Spinal cord (tissue), 10 donors: Measurements from ENCODE around the gene ANO1. TPM values are rescaled to one million over a fixed set of nuclear protein-coding genes. Genes with fewer than 3 reads are reported as not detected.

Experiments used
- DNase-seq, 6 donors: peaks; one replicate each; pipeline versions ENCODE4 v3.0.0 to v3.0.0-alpha.2; 2013 to 2015; ENCODE audit warnings: low spot score in 6 of 6, low read depth in 4 of 6
- H3K27ac ChIP-seq: one replicate; pipeline ENCODE4 v1.5.1; 2013; ENCODE audit warnings: low read depth, low read length, control low read depth
- H3K27me3 ChIP-seq: one replicate; pipeline ENCODE4 v1.6.1; 2013; ENCODE audit warnings: low read length; ENCODE audit not compliant: control insufficient read depth, insufficient read depth
- H3K36me3 ChIP-seq: one replicate; pipeline ENCODE4 v1.6.1; 2013; ENCODE audit warnings: low read length; ENCODE audit not compliant: control insufficient read depth, insufficient read depth
- H3K4me1 ChIP-seq: one replicate; pipeline ENCODE4 v1.6.1; 2013; ENCODE audit warnings: low read length; ENCODE audit not compliant: control insufficient read depth, insufficient read depth
- H3K4me3 ChIP-seq: one replicate; pipeline ENCODE4 v1.5.1; 2013; ENCODE audit warnings: low read depth, low read length, control low read depth
- H3K9me3 ChIP-seq: one replicate; pipeline ENCODE4 v1.6.1; 2013; ENCODE audit warnings: low read length; ENCODE audit not compliant: control insufficient read depth, insufficient read depth
- WGBS: methylation state at CpG from one replicate; pipeline ENCODE4 v1.1.5; 2013; ENCODE audit warnings: missing lambda C conversion rate; ENCODE audit not compliant: insufficient coverage; 5-methylcytosine and 5-hydroxymethylcytosine counted together
- polyA plus RNA-seq, 2 donors: library from polyadenylated mRNA; unstranded; fragments of 120-200 nt; gene quantifications; one replicate each; pipeline ENCODE4 v1.2.1, GENCODE V29; 2013; ENCODE audit not compliant: insufficient read length in 2 of 2
- total RNA-seq, 2 donors: library from RNA; depleted of rRNA in 1 of 2; stranded (reverse); fragments of 120-200 nt in 1 of 2; fragments of >200 nt in 1 of 2; gene quantifications; one replicate each; pipeline versions ENCODE4 v1.2.3 to v1.2.4, GENCODE V29; 2013 to 2014
- donor health status: healthy.

The ANO1 gene
- total and polyA plus RNA-seq, 4 donors: 2.6 to 3.6 (median 2.8) TPM

GRCh38 chr11:70064008-70064725 is 13.9 kb upstream of the ANO1 start:
- Histone ChIP-seq H3K9me3 (no peaks in the 10 kb centered on the region), H3K36me3 (no peaks in the 10 kb centered on the region), H3K4me3 (no peak overlapping the region), H3K27me3 (peaks cover 21% of the 10 kb centered on the region), H3K4me1 (peaks cover 14% of the 10 kb centered on the region), H3K27ac (no peak overlapping the region)
- no peak for DNase-seq
- WGBS: 64% methylated on average over 5 of the region's 10 CpGs

- Histone ChIP-seq H3K36me3 (no peaks in the 10 kb centered on the region), H3K27ac (no peak overlapping the region), H3K9me3 (no peaks in the 10 kb centered on the region), H3K4me1 (peaks cover 14% of the 10 kb centered on the region), H3K27me3 (peaks cover 21% of the 10 kb centered on the region), H3K4me3 (no peak overlapping the region)
- no peak for DNase-seq
- WGBS: 79% methylated on average over 5 of the region's 8 CpGs
Observed at GRCh38 chr11:70064726-70065317, 13.3 kb upstream of the ANO1 start.

GRCh38 chr11:70065318-70066135 is 12.6 kb upstream of the ANO1 start:
- WGBS: 78% methylated on average over 23 of the region's 25 CpGs
- H3K36me3 ChIP-seq: no peaks in the 10 kb centered on the region
- no peak for DNase-seq
- H3K27ac ChIP-seq: no peak overlapping the region
- peaks cover 14% of the 10 kb centered on the region for H3K4me1 ChIP-seq
- peaks cover 24% of the 10 kb centered on the region for H3K27me3 ChIP-seq
- H3K4me3 ChIP-seq: no peak overlapping the region
- H3K9me3 ChIP-seq: no peaks in the 10 kb centered on the region

- Histone ChIP-seq H3K27me3 (peaks cover 26% of the 10 kb centered on the region), H3K27ac (no peak overlapping the region), H3K36me3 (no peaks in the 10 kb centered on the region), H3K4me3 (no peak overlapping the region), H3K9me3 (no peaks in the 10 kb centered on the region), H3K4me1 (peaks cover 14% of the 10 kb centered on the region)
- 100% methylated on average over 1 of the region's 2 CpGs for WGBS
- no peak for DNase-seq
Observed at GRCh38 chr11:70066136-70066520, 12.0 kb upstream of the ANO1 start.

- Histone ChIP-seq H3K36me3 (no peaks in the 10 kb centered on the region), H3K4me3 (no peak overlapping the region), H3K27ac (no peak overlapping the region), H3K27me3 (peaks cover 25% of the 10 kb centered on the region), H3K9me3 (no peaks in the 10 kb centered on the region), H3K4me1 (peaks cover 14% of the 10 kb centered on the region)
- no peak for DNase-seq
- 90% methylated on average over 10 of the region's 13 CpGs for WGBS
Observed at GRCh38 chr11:70066628-70067027, 11.5 kb upstream of the ANO1 start.

GRCh38 chr11:70067036-70067435 is 11.1 kb upstream of the ANO1 start:
- Histone ChIP-seq H3K4me3 (no peak overlapping the region), H3K27me3 (peaks cover 24% of the 10 kb centered on the region), H3K9me3 (no peaks in the 10 kb centered on the region), H3K4me1 (peaks cover 16% of the 10 kb centered on the region), H3K27ac (no peak overlapping the region), H3K36me3 (no peaks in the 10 kb centered on the region)
- DNase-seq: no peak
- WGBS: 83% methylated on average over 1 of the region's 8 CpGs

- 32% methylated on average over 17 of the region's 20 CpGs for WGBS
- Histone ChIP-seq H3K27me3 (peaks cover 31% of the 10 kb centered on the region), H3K9me3 (no peaks in the 10 kb centered on the region), H3K27ac (no peak overlapping the region), H3K4me3 (no peak overlapping the region), H3K4me1 (peaks cover 21% of the 10 kb centered on the region), H3K36me3 (no peaks in the 10 kb centered on the region)
- peak in 1 of 6 donors; percentile 6 for DNase-seq
Observed at GRCh38 chr11:70067591-70068341, 10.4 kb upstream of the ANO1 start.

GRCh38 chr11:70068345-70068744 is 9.8 kb upstream of the ANO1 start:
- H3K27ac ChIP-seq: no peak overlapping the region
- WGBS: 29% methylated on average over 1 of the region's 6 CpGs

GRCh38 chr11:70068950-70069349 is 9.2 kb upstream of the ANO1 start:
- H3K36me3 ChIP-seq: no peaks in the 10 kb centered on the region
- peaks cover 41% of the 10 kb centered on the region for H3K27me3 ChIP-seq
- 100% methylated on average over 1 of the region's 2 CpGs for WGBS
- no peaks in the 10 kb centered on the region for H3K9me3 ChIP-seq
- no peak for DNase-seq
- no peak overlapping the region for H3K27ac ChIP-seq
- H3K4me1 ChIP-seq: peaks cover 26% of the 10 kb centered on the region
- H3K4me3 ChIP-seq: no peak overlapping the region

More at GRCh38 chr11:70068345-70068744, 9.8 kb upstream of the ANO1 start:
- no peak for DNase-seq
- H3K9me3 ChIP-seq: no peaks in the 10 kb centered on the region
- no peak overlapping the region for H3K4me3 ChIP-seq
- no peaks in the 10 kb centered on the region for H3K36me3 ChIP-seq
- H3K27me3 ChIP-seq: peaks cover 36% of the 10 kb centered on the region
- H3K4me1 ChIP-seq: peaks cover 26% of the 10 kb centered on the region
